Prostate gland (tissue), 2 donors: ENCODE measurements around the gene SUCLG2. TPM values are rescaled to one million over a fixed set of nuclear protein-coding genes. Genes with fewer than 3 reads are reported as not detected.

Experiments
- DNase-seq: peaks from one replicate; pipeline ENCODE4 v3.0.0-alpha.2; 2019; ENCODE audit warnings: low spot score
- H3K27ac ChIP-seq, 2 donors: fragments of 200-600 bp; sonication (generic); 2 replicates each; pipeline ENCODE4 v1.5.1; 2017 to 2019
- H3K27me3 ChIP-seq: fragments of 200-600 bp; sonication (generic); replicated peaks from 2 replicates; pipeline ENCODE4 v1.5.1; 2019; ENCODE audit not compliant: insufficient read depth
- H3K36me3 ChIP-seq, 2 donors: fragments of 200-600 bp; sonication (generic); 1 replicate in 1 of 2; 2 replicates in 1 of 2; pipeline versions ENCODE4 v1.5.1 to v1.8.1; 2017 to 2019
- H3K4me1 ChIP-seq: fragments of 200-600 bp; sonication (generic); replicated peaks from 2 replicates; pipeline ENCODE4 v1.5.1; 2019
- H3K4me3 ChIP-seq, 2 donors: fragments of 200-600 bp; sonication (generic); 2 replicates each; pipeline ENCODE4 v1.5.1; 2017 to 2019
- H3K9me3 ChIP-seq: fragments of 200-600 bp; sonication (generic); 2 replicates; pipeline ENCODE4 v1.5.1; 2017
- POLR2A ChIP-seq: fragments of 450-650 bp; IDR thresholded peaks from one replicate; pipeline ENCODE4 v1.6.1; 2016; ENCODE audit warnings: antibody characterized with exemption, mild to moderate bottlenecking
- POLR2AphosphoS5 ChIP-seq: sonication (generic); formaldehyde crosslinking; IDR thresholded peaks from one replicate; pipeline ENCODE4 v1.6.1; 2017; ENCODE audit warnings: antibody characterized with exemption
- WGBS: methylation state at CpG from one replicate; pipeline ENCODE4 v1.1.5; 2018; 5-methylcytosine and 5-hydroxymethylcytosine counted together
- intact Hi-C: fragments of 100-400 bp; cut with DNase I; formaldehyde crosslinking; loops from one replicate; pipeline ENCODE4 v1.14.2; 2022
- total RNA-seq, 2 donors: library from RNA; depleted of rRNA; stranded (reverse); fragments of >200 nt; gene quantifications; one replicate each; pipeline ENCODE4 v1.1.0, GENCODE V29; 2016
- TF ChIP-seq, protein P1 (sequence below), 4 experiments: fragments of 200-600 bp in 2 of 4; fragments of 450-650 bp in 2 of 4; sonication (generic) in 2 of 4; IDR thresholded peaks; 1 replicate in 3 of 4; 2 replicates in 1 of 4; pipeline ENCODE4 v1.5.1; 2016 to 2019; ENCODE audit warnings: antibody characterized with exemption in 4 of 4, mild to moderate bottlenecking in 2 of 4, moderate library complexity in 2 of 4

SUCLG2 gene
- total RNA-seq, 2 donors from 2014 or later = 33.2 to 65.4 TPM

GRCh38 chr3:67521053-67521646, 133.3 kb downstream of the SUCLG2 start:
- Histone ChIP-seq H3K4me3 (no peak overlapping the region), H3K36me3 (no peaks in the 10 kb centered on the region), H3K27me3 (no peaks in the 10 kb centered on the region), H3K9me3 (no peaks in the 10 kb centered on the region), H3K4me1 (no peaks in the 10 kb centered on the region), H3K27ac (no peak overlapping the region)
- no peak for TF ChIP-seq POLR2AphosphoS5
- TF ChIP-seq POLR2A = no peak
- TF ChIP-seq, protein P1, sequence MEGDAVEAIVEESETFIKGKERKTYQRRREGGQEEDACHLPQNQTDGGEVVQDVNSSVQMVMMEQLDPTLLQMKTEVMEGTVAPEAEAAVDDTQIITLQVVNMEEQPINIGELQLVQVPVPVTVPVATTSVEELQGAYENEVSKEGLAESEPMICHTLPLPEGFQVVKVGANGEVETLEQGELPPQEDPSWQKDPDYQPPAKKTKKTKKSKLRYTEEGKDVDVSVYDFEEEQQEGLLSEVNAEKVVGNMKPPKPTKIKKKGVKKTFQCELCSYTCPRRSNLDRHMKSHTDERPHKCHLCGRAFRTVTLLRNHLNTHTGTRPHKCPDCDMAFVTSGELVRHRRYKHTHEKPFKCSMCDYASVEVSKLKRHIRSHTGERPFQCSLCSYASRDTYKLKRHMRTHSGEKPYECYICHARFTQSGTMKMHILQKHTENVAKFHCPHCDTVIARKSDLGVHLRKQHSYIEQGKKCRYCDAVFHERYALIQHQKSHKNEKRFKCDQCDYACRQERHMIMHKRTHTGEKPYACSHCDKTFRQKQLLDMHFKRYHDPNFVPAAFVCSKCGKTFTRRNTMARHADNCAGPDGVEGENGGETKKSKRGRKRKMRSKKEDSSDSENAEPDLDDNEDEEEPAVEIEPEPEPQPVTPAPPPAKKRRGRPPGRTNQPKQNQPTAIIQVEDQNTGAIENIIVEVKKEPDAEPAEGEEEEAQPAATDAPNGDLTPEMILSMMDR (IDR thresholded peaks at IDR 0.05) = no peak
- no peak for DNase-seq
- WGBS = 93% methylated on average over 5 of the region's 5 CpGs
- intact Hi-C loops = no loop called here

DNA sequence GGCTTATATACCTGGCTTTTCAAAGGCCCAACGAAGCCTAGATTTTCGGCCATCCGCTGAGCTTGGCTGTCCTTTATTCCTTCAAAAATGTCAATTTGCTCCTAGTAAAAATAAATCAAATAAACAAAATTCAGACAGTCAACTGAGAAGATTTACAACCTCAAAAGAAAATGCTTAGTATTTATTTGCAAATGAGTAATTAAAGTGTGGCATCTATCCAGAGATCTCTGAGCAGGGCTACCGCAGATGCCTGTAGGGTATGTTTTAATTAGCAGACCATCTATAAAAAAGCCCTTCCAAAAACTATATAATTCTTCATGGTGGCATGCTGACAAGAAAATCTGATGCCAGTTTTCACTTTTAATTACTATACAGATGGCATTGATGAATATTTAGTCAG, 136.2 kb downstream of the SUCLG2 start:
- 52% methylated on average over 4 of the region's 4 CpGs for WGBS
- intact Hi-C loops = no loop called here
- Histone ChIP-seq H3K4me3 (no peak overlapping the region), H3K27me3 (no peaks in the 10 kb centered on the region), H3K4me1 (no peaks in the 10 kb centered on the region), H3K9me3 (no peaks in the 10 kb centered on the region), H3K27ac (no peak overlapping the region), H3K36me3 (no peaks in the 10 kb centered on the region)
- DNase-seq = no peak
- no peak for TF ChIP-seq POLR2AphosphoS5
- no peak for TF ChIP-seq POLR2A
- TF ChIP-seq, protein P1 (IDR thresholded peaks at IDR 0.05) = no peak

- Histone ChIP-seq H3K9me3 (no peaks in the 10 kb centered on the region), H3K36me3 (no peaks in the 10 kb centered on the region), H3K4me1 (no peaks in the 10 kb centered on the region), H3K27me3 (no peaks in the 10 kb centered on the region), H3K4me3 (no peak overlapping the region), H3K27ac (no peak overlapping the region)
- DNase-seq = no peak
- TF ChIP-seq POLR2AphosphoS5 = no peak
- TF ChIP-seq POLR2A = no peak
- TF ChIP-seq, protein P1 (IDR thresholded peaks at IDR 0.05) = no peak
- 60% methylated on average over 2 of the region's 2 CpGs for WGBS
- intact Hi-C loops = no loop called here
Observed at GRCh38 chr3:67517781-67518180, 136.6 kb downstream of the SUCLG2 start.

- intact Hi-C loops = no loop called here
- 50% methylated on average over 2 of the region's 2 CpGs for WGBS
- peak; percentile 10 for DNase-seq
- H3K9me3 ChIP-seq = no peaks in the 10 kb centered on the region
- H3K4me3 ChIP-seq = no peak overlapping the region
- TF ChIP-seq POLR2AphosphoS5 = peak; percentile 21
- TF ChIP-seq, protein P1 (IDR thresholded peaks at IDR 0.05) = no peak
- no peaks in the 10 kb centered on the region for H3K27me3 ChIP-seq
- H3K36me3 ChIP-seq = no peaks in the 10 kb centered on the region
- H3K27ac ChIP-seq = no peak overlapping the region
- no peaks in the 10 kb centered on the region for H3K4me1 ChIP-seq
Observed at GRCh38 chr3:67516496-67516895, 137.9 kb downstream of the SUCLG2 start.

DNA sequence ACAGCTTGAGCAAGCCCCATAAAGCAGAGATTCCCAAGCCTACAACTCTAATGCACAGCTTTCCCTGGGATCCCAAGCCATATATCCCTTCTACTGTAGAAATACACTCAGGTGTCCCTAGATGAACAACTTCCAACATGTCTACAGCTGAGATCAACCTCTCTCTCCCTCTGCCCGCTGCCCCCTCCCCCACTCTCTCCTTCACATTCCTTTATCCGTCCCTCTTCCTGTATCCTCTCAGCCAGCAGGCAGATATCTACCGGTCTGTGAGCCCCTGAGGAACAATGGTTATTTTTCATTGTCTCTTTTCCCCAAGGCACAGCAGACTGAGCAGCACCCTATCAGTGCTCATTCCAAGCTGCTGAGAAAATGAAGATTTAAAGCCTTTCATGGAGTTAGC, 138.6 kb downstream of the SUCLG2 start:
- no peaks in the 10 kb centered on the region for H3K36me3 ChIP-seq
- 68% methylated on average over 3 of the region's 3 CpGs for WGBS

More for the DNA sequence above, 138.6 kb downstream of the SUCLG2 start:
- no peaks in the 10 kb centered on the region for H3K4me1 ChIP-seq
- no peak for DNase-seq
- intact Hi-C loops = no loop called here
- no peak overlapping the region for H3K27ac ChIP-seq
- H3K9me3 ChIP-seq = no peaks in the 10 kb centered on the region
- TF ChIP-seq POLR2AphosphoS5 = no peak
- TF ChIP-seq, protein P1 (IDR thresholded peaks at IDR 0.05) = no peak
- no peaks in the 10 kb centered on the region for H3K27me3 ChIP-seq
- H3K4me3 ChIP-seq = no peak overlapping the region
